GM19099 (cell line): Measurements from ENCODE around the gene DLL3.

Experiments used
- POLR2A ChIP-seq: IDR thresholded peaks from 3 replicates; pipeline ENCODE4 v1.6.1; 2011; ENCODE audit warnings: low read depth; ENCODE audit not compliant: insufficient read length; ENCODE audit errors: extremely low read depth

The DLL3 gene, protein sequence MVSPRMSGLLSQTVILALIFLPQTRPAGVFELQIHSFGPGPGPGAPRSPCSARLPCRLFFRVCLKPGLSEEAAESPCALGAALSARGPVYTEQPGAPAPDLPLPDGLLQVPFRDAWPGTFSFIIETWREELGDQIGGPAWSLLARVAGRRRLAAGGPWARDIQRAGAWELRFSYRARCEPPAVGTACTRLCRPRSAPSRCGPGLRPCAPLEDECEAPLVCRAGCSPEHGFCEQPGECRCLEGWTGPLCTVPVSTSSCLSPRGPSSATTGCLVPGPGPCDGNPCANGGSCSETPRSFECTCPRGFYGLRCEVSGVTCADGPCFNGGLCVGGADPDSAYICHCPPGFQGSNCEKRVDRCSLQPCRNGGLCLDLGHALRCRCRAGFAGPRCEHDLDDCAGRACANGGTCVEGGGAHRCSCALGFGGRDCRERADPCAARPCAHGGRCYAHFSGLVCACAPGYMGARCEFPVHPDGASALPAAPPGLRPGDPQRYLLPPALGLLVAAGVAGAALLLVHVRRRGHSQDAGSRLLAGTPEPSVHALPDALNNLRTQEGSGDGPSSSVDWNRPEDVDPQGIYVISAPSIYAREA

DNA sequence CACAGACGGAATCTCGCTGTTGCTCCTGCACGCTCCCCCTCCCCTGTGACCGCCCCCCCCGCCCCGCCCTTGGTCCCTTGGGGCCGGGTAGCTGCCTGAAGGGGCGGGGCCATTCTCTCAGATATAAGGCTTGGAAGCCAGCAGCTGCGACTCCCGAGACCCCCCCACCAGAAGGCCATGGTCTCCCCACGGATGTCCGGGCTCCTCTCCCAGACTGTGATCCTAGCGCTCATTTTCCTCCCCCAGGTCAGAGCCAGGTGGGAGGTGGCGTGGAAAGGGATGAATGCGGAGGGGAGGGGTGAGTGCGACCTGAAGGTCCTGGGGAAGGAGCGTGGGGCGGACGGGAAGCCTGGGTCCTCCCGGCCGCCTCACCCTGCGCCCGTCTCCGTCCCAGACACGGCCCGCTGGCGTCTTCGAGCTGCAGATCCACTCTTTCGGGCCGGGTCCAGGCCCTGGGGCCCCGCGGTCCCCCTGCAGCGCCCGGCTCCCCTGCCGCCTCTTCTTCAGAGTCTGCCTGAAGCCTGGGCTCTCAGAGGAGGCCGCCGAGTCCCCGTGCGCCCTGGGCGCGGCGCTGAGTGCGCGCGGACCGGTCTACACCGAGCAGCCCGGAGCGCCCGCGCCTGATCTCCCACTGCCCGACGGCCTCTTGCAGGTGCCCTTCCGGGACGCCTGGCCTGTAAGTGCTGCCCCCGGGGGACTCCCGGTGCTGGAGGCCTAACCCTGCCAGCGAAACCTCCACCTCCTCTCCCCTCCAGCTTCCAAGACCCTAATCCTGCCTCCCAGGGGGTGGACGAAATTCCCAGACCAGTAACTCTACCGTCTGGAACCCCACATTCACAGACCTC, at the start of gene DLL3:
TSS of gene DLL3 (plus strand) at position 150 of the 845 bp plus-strand sequence. CDS start at position 178, 28 bp downstream.
- TF ChIP-seq POLR2A, result no peak

DNA sequence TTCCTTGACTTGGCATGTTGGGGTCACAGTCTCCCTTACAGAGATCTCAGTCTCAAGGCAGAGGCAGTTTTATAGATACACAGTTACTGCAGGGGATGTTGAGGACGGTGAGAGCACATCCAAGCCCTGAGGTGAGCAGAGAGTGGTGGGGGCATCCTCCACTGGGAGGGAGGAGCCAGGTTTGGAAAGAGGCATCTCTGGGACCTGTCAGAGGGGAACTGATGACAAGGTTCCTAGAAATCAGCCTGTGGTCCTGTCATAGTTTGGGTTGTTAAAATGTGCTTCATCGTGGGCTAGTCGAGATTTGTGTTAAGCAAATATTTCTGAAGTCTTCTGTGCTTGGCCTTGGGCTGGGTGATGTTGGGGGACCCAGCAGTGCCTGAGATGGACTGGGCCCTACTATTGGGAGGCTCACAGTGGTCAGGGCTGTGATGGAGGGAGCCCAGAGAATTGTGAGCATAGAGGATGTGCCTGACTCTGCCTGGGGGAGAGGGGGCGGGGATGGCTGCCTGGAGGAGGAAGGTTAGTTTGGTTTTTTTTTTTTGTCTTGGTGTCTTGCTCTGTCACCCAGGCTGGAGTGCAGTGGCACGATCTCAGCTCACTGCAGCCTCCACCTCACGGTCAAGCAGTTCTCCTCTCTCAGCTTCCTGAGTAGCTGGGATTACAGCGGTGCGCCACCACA, 49.5 kb upstream of the DLL3 start:
- TF ChIP-seq POLR2A, result no peak

DNA sequence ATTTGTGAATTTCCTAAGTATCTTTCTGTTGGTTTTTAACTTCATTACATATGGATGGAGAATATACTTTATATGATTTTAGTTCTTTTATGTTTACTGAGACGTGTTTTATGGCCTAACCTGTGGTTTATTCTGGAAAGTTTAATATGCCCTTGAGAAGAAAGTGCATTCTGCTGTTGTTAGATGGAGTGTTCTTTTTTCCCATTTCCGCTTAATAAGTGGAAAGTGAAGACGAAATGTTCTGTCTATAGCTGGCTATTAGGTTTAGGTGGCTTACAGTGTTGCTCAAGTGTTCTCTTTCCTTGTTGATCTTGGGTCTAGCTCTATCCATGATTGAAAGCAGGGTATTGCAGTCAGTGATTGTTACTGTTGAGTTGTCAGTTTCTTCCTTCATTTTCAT, 35.3 kb upstream of the DLL3 start:
- TF ChIP-seq POLR2A, result no peak

DNA sequence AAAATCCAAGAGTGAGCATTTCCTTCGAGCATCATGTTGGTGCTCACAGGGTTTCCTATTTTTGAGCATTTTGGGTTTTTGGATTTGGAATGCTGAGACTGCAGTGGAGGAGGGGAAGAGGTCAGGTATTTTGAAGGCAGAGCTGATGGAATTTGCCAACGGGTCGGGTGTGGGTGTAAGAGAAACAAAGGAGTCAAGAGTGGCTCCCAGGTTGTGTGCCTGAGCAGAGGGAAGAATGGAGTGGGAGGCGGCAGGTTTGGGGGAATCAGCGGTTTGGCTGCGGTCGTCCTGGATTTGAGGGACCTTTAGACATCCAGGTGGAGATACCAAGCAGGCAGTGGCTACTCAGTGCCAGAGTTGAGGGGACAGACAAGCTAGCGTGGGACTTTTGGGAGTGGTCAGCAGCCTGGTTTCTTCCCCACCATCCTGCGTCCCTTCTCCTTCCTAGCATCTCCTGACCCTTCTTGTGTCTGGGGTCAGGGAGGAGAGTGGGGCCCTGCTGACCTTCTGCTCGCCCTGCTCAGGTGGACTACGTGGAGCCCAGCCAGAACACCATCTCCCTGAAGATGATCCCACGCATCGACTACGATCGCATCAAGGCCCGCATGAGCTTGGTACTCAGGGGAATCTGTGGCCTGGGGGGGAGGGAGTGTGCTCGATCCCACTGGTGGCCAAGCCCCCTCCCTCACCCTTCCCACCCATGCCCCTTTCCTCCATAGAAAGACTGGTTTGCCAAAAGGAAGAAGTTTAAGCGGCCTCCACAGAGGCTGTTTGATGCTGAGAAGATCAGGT, 32.6 kb upstream of the DLL3 start:
- TF ChIP-seq POLR2A, result no peak

DNA sequence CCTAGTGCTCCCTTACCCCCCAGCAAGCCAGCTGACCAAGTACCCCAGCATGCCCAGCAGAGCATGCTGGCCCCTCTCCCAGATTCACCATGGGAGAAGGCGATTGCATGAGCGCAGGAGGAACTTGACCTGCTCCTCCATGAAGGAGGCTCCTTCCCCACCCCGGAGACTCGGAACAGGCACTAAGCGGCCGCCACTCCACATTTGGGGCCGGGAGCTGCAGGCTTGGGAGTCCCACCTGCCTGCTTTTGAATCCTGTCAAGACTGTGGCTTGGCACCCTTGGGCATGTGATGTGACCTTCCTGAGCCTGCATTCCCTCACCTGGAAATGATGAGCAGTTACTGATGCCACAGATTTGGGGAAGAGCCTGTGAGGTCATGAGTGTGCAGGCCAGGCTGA, 30.8 kb upstream of the DLL3 start:
- no peak for TF ChIP-seq POLR2A

DNA sequence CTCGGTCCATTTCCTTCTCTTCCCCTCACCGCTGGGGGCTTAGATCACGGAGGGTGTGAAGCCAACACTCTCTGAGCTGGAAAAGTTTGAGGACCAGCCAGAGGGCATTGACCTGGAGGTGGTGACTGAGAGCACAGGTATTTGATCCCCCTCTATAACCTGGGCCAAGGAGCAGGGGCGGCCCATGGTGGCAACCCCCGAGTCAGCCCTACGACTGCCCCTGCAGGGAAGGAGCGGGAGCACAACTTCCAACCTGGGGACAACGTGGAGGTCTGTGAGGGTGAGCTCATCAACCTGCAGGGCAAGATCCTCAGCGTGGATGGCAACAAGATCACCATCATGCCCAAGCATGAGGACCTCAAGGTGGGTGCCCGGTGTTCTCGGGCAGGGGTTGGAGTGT, 29.7 kb upstream of the DLL3 start:
- no peak for TF ChIP-seq POLR2A

DNA sequence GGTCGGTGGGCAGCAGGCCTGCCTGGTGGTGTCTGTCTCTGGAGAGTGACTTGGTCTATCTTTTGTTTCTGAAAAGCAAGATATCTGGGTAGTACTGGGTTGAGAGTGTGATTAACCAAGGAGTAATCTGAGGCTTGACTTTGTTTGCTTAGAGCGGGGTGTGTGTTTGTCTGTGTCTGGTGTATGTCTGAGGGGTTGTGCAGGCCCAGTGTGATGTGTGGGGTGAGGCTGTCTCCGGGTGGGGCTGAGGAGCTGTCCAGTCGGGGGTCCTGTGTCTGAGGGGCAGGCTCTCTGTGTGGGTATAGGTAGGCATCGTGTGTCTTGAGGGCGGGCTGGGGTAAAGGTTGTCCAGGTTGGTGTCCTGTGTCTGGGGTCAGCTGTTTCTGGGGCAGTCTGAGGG, 29.2 kb upstream of the DLL3 start:
- TF ChIP-seq POLR2A, result no peak

DNA sequence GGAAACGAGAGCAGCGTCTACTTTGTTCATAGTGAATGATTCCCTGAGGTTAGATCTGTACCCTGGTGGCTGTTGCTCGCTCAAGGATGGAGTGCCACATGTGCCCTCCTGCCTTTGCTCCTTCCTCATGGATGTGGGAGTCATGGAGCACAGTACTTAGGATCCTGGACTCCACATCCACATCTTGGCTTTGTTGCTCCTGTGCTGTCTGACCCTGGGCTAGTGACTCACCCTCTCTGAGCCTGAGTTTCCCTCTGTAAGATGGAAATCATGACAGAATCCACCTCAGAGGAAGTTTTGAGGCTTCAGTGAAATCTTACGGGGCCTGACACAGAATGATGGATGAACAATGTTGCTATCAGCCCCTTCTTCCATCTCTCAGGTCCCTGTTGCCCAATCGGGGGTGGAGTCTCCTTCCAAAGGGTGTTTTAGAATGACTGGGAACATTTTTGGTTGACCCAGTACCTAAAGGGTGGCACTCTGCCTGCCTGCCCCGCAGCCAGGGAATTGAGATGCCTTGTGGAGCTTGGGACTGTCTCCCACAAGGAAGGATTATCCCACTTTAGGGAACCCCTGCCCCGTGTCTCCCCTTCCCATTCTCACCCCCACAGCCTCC, 27.9 kb upstream of the DLL3 start:
- TF ChIP-seq POLR2A, result no peak

DNA sequence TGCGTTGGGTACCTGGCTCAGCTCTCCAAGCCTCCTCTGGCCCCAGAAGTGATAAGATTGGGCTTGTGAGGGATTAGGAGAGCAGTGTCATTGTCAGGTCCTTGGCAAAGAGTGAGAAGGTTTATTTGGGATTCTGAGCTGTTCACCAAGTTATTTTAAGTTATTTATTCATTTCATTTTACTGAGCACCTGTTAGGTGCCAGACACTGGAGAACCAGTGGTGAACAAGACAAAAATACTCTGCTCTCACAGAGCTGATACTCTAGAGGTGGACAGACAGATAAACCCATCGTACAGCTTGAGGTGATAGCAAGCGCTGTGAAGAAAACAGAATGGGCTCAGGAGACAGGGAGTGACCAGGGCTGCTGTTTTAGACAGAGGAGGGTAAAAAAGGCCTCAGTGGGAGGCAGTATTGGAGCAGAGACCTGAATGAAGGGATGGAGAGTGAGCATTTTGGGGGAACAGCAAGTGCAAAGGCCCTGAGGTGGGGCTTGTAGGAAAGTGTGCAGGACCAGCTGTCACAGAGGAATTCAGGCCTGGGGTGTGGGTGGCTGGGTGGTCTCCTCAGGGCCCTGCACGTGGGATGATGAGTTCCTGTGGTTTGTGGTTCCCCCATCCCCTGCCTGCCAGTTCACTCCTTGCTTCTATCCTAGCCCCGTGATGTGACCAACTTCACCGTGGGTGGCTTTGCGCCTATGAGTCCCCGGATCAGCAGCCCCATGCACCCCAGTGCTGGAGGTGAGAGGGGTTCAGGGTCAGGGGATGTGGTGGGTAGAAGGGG, 26.8 kb upstream of the DLL3 start:
- TF ChIP-seq POLR2A, result no peak

DNA sequence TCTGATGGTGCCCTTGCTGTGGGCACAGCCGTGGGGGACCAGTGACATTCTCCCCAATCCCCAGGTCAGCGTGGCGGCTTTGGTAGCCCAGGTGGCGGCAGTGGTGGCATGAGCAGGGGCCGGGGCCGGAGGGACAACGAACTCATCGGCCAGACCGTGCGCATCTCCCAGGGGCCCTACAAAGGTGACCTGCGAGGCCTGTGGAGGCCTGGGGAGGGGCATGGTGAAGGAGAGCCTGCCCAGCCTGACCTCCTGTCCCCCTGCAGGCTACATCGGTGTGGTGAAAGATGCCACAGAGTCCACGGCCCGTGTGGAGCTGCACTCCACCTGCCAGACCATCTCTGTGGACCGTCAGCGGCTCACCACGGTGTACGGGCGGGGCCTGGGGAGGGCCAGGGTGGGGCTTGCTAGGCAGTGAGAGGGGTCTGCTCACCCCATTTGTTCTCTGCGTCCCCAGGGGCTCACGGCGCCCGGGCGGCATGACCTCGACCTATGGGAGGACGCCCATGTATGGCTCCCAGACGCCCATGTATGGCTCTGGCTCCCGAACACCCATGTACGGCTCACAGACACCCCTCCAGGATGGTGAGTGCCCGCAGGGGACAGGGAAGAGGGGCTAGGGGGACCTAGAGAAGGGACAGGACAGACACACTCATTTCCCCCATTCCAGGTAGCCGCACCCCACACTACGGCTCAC, 25.9 kb upstream of the DLL3 start:
- TF ChIP-seq POLR2A, result no peak

DNA sequence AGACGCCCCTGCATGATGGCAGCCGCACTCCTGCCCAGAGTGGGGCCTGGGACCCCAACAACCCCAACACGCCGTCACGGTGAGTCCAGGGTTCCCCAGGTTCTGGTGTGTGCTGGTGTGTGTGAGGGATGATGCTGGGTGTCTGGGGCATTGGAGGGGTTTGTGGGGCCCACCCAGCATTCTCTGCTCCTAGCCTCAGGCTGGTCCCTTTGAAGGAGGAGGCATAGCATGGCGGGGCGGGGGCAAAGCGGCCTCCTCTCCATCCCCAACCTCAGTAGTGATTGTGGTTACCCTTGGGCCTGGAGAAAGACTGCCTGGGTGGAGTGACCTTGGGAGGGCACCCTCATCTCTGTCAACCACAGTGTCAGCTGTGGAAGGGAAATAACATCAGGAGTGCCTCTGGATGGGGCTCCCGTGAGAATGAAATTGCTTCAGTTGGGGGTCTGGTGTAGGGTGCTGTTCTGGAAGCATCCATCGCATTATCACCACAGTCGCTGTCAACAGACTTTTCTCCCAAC, 25.2 kb upstream of the DLL3 start:
- no peak for TF ChIP-seq POLR2A

DNA sequence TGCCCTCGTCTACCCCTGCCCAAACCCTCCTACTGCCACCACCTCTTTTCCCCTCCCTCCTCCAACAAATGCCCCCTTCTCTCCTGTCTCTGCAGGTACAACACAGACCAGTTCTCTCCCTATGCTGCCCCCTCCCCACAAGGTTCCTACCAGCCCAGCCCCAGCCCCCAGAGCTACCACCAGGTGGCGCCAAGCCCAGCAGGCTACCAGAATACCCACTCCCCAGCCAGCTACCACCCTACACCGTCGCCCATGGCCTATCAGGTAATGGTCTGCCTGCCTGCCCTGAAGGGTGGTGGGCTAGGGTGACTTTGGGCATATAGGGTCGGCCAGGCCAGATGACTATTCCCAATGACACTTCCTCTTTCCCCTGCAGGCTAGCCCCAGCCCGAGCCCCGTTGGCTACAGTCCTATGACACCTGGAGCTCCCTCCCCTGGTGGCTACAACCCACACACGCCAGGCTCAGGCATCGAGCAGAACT, 24.6 kb upstream of the DLL3 start:
- no peak for TF ChIP-seq POLR2A
